ENCODE measurements around the gene ELFN2.
"Not testable (repeated sequence)": the region's sequence is repeated elsewhere in the genome, so short reads cannot be mapped to it uniquely, and the experiment has no call there.

Gene ELFN2

GRCh38 chr22:37409459-37410050 lies 17.7 kb downstream of the ELFN2 start:
- peak; percentile 79 for DNase-seq

DNA sequence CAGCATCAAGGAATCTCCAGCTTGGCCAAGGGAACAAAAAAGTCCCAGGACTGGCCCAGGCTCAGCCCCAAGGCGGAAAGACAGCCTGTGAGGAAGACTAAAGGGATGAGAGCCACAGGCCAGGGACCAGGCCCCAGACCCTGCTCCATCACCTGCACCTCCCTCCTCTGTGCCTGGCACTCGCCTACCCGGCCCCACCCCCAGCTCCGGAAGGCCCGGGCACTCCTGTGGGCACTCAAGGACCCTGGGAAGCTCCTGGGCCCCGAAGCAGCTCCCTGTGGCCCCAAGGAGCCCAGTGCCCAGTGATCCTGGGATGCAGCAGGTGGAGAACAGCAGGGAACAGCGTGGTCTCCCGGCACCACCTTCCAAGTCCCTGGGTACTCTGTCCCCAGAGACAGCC lies 18.2 kb downstream of the ELFN2 start:
- no peak for DNase-seq

DNA sequence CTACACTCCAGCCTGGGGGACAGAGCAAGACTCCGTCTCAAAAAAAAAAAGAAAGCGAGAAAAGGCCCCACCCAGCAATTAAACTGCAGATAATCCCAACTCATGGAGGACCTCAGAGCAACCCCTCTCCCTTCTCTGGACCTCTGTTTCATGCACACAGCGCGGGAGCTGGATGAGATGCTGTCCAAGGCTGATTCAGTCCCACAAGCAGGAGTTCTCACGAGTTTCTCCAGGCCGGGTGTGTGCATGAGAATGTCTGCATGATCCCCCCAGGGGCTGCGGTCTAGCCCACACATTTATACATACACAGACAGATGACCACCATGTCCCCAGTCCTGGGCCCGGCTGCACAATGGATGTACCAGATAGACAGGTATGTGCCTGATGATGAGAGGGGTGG lies 19.4 kb downstream of the ELFN2 start:
- no peak for DNase-seq

DNA sequence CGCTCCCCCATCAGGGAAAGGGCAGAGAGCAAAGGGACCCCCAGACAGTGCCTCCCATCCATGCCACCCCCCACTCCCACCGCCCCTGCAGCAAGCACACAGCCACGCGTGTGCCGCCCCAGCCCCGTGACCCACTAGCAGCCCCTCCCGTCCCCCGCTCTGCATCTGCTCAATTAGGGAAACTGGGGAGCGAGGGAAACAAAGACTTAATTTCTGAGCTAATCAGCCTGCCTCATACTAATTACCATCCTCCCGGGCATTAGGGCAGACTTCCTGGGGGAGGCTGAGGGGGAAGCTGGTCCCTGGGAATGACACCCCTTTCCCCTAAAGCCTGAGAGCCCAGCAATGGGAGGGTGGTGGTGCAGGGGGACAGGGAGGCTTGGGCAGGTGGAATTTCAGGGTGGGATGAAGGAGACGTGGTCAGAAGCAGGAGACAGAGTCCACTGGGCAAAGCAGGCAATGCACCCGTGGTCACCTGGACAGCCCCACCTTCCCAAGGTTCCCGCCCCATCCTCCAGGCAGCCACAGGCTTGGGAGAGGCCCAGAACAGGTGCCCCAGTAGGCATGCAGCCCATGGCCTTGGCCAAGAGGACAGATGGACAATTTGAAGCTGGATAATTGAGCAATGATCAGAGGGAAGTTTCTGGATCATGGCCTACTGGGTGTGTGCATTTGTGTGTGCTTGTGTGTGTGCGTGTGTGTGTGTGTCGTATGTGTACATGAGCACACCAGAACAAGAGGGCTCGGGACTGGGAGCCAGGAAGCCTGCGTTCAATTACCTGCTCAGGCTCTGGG lies 20.6 kb downstream of the ELFN2 start:
- DNase-seq = peak; percentile 65

DNA sequence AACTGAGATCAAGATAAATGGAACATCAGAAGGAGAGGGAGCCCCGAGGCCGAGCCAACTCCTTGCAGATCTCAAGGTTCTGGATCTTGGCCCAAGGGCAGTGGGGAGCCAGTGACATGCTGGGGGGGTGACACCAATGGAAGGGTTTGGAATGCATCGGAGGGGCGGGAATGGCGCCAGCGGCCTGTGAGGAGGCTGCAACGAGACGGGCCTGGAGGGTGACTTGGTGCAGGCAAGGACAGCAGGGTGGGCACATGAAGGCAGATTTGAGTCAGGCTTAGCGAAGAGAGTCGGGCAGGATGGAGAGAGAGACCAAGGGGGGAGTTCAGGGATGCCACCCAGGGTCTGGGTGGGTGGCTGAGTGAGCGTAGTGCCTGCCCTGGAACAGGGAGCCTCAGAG lies 23.2 kb downstream of the ELFN2 start:
- no peak for DNase-seq

GRCh38 chr22:37403267-37403960 lies 23.9 kb downstream of the ELFN2 start:
- peak; percentile 73 for DNase-seq

DNA sequence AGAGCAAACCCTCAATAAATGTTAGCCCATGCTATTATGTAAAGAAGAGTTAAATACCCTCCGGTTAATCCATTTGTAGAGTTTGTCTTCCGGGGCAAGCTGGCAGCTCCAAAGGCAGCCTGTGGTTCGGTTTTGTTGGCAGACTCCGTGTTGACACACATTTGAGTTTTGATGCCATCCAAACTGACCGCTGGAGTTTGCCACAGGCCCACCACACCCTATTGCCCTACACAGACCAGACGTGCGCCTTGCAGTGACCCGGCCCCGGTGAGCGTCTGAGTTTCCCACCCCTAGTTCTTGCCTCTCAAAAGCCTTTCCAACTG lies 25.1 kb downstream of the ELFN2 start:
- no peak for DNase-seq

GRCh38 chr22:37401401-37402183 lies 25.7 kb downstream of the ELFN2 start:
- DNase-seq = no peak

DNA sequence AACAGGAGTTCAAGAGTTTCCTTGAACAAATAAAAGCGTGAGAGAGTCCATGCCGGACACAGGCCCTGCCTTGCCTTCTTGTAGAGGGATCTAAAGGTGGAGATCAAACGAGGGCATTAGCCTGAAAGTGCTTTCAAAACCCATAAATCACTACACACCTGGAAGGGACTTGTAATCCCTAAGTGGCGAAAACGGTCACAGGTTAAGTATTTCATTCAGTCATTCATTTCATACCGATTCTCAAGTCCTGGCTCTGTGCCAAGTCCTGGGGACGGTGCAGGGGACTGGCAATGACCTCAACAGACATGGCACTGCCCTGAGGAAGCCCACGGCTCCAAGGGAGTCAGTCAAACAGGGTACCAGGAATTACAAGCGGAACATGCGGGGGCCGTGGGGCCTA lies 26.6 kb downstream of the ELFN2 start:
- DNase-seq = peak; percentile 40

GRCh38 chr22:37399457-37399856 lies 27.8 kb downstream of the ELFN2 start:
- not testable (repeated sequence) for DNase-seq

- peak; percentile 49 for DNase-seq
Measured at GRCh38 chr22:37397226-37397625, 30.1 kb downstream of the ELFN2 start.

- no peak for DNase-seq
Measured at GRCh38 chr22:37396488-37397084, 30.7 kb downstream of the ELFN2 start.

DNA sequence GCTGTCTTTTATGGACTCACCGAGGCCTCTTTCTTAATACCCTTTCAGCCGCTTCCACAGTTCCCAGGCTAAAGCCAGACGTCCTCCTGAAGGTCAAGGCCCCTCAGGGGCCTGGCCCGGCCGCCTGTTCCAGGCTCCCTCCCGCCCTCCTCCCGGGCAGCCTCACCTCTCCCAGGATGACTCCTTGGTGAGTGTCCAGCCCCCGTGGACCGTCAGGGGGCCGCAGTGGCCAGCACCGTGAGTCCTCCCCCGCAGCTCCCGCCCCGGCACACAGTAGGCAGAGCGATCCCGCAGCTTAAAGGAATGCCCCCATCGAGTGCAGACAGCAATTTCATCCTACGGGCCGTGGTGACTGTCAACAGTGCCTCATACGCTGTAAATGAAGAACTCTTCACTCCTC lies 32.9 kb downstream of the ELFN2 start:
- no peak for DNase-seq

DNA sequence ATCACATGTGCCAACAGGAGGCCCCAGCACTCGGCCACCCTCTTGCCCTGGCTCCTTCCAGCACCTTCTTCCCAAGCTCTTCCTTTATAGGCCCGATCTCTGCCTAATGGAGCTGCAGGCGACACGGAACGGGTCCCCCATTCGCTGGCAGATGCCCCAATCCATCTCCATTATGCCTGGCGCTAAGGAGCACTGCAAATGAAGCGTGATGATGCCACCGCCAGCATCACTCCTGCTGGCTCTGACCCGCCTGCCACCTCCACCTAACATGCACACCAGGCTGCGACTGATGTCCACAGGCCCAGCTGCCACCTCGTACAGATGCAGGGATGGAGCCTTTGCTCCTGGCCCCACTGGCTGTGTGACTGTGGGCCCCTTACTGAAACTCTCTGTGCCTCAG lies 33.5 kb downstream of the ELFN2 start:
- peak; percentile 20 for DNase-seq

DNA sequence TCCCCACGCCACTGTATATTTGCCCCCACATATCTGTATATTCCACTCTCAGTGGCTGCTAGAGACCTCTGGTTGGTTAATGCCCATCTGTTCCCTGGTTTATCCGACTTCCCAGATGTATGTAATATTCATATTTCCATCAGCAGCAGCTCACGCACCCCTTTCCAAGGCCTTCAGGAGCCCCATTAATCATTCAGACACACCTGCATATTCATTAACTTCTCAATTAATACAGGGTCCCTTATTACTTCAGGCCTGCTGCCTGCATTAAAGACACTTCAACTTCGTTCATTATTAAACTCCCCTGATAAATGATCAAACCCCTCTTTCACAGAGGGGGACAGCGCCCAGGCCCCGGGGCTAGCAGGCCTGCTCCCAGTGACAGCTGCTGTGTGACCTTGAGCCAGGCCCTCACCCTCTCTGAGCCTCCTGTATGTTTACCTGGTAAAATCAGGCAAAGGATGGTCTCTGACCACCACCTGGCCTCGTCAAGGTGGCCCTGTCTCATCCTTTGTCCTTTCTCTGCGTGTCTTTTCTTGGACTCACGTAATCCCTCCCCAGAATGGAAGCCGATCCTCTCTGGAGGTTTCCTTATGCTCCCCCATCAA lies 34.5 kb downstream of the ELFN2 start:
- DNase-seq = no peak

DNA sequence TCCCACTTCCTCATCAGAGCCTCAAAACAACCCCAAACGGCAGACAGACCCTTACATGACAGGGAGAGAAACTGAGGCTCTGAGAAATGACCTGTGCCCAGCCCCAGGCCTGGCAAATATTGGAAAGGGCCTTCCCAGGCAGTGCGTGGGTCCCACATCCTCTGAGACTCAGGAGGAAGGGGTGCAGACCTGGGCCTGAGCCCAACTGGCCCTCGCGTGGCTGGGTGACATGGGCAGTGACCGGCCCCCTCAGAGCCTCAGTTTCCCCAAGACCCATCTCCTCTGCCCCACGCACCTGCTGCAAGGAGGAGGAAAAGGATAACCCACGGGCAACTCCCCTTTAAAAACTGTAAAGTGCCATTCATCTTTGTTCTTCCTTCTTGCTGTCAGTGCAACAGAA lies 35.6 kb downstream of the ELFN2 start:
- DNase-seq = no peak

GRCh38 chr22:37390075-37390474 lies 37.2 kb downstream of the ELFN2 start:
- no peak for DNase-seq

- no peak for DNase-seq
Measured at GRCh38 chr22:37388538-37388937, 38.7 kb downstream of the ELFN2 start.

DNA sequence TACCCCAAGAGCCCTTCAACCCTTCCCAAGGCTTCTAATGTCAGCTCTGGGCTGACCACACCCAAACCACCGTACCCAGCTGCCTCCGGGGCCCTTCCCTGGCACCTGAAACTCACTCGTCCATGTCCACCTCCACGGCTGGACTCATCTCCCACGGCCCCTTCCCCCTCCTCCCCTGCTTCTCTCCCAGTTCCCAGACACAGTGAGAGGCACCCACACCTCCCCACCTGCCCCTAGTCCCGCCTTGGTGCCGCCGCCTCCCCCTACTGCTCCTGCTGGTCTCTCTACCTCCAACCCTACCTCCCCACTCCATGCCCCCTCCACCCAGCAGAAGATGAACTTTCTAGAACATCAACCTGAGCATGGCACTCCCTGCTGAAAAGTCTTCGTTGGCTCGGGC lies 39.5 kb downstream of the ELFN2 start:
- no peak for DNase-seq

DNA sequence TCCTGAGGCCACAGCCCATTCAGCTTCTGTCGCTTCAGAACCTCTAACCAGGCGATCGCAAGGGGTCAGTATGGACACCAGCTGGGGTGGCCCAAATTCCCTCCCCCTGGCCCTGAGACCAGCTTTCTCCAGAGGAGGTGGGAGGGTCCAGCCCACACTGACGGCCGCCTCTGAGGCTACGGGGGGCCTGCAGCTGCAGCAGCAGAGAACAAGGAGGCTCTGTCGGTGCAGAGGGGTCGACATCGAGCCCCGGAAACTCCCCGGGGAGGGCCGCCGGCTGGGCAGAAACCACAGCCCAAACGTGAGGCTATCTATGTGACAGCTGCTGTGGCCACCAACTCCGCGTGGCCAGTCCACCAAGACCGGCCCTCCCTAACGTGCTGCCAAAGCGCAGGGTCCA lies 40.8 kb downstream of the ELFN2 start:
- no peak for DNase-seq

- DNase-seq = no peak
Measured at GRCh38 chr22:37384691-37385090, 42.6 kb downstream of the ELFN2 start.

DNA sequence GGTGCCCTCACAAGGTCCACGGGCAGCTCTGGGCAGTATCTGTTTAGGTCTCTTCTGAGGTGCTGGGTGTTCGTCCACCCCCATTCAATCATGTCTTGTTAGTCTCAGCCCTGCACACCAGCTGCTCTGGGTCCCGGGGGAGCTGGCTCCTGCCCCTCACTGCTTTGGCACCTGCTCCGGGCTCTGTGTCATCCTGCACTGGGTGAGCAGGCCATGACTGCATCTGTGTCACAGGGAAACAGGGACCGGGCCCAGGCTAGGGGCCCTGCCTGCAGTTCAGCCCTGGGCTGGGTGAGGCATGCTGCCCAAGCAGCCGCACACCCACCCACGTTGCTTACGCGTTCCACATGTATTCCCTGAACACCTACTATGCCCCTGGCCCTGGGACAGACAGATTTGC lies 43.9 kb downstream of the ELFN2 start:
- DNase-seq = peak; percentile 31

- no peak for DNase-seq
Measured at GRCh38 chr22:37381489-37381888, 45.8 kb downstream of the ELFN2 start.

Data from NCI-H69 (cell line).